ENCODE data around the gene NPSR1.
A peak's percentile ranks its signal among the peaks of the same experiment; 100 is the strongest.
"Not testable (repeated sequence)": the region's sequence is repeated elsewhere in the genome, so short reads cannot be mapped to it uniquely, and the experiment has no call there.

Gene NPSR1

GRCh38 chr7:34657632-34658268 lies at the start of gene NPSR1:
Gene NPSR1 (plus strand): TSS chr7:34658218. CDS start chr7:34658413, 195 bp downstream.
- DNase-seq: no peak

- no peak for DNase-seq
Observed at GRCh38 chr7:34612661-34613060, 45.4 kb upstream of the NPSR1 start.

- DNase-seq: no peak
Observed at GRCh38 chr7:34620425-34620824, 37.6 kb upstream of the NPSR1 start.

- DNase-seq: no peak
Observed at GRCh38 chr7:34622182-34622581, 35.8 kb upstream of the NPSR1 start.

GRCh38 chr7:34622771-34623250 lies 35.2 kb upstream of the NPSR1 start:
- DNase-seq: no peak

- DNase-seq: not testable (repeated sequence)
Observed at GRCh38 chr7:34628618-34629017, 29.4 kb upstream of the NPSR1 start.

- no peak for DNase-seq
Observed at GRCh38 chr7:34652809-34653208, 5.2 kb upstream of the NPSR1 start.

GRCh38 chr7:34653787-34654186 lies 4.2 kb upstream of the NPSR1 start:
- DNase-seq: no peak

GRCh38 chr7:34655384-34655783 lies 2.6 kb upstream of the NPSR1 start:
- DNase-seq: no peak

GRCh38 chr7:34656041-34656440 lies 2.0 kb upstream of the NPSR1 start:
- DNase-seq: no peak

GRCh38 chr7:34659472-34660075 lies 1.6 kb downstream of the NPSR1 start:
- no peak for DNase-seq

- no peak for DNase-seq
Observed at GRCh38 chr7:34662058-34662708, 4.2 kb downstream of the NPSR1 start.

- DNase-seq: no peak
Observed at GRCh38 chr7:34664755-34665154, 6.7 kb downstream of the NPSR1 start.

- no peak for DNase-seq
Observed at GRCh38 chr7:34672430-34672829, 14.4 kb downstream of the NPSR1 start.

GRCh38 chr7:34673066-34673465 lies 15.0 kb downstream of the NPSR1 start:
- DNase-seq: no peak

- DNase-seq: peak; percentile 14
Observed at GRCh38 chr7:34675749-34676374, 17.8 kb downstream of the NPSR1 start.

- DNase-seq: no peak
Observed at GRCh38 chr7:34677491-34677890, 19.5 kb downstream of the NPSR1 start.

- no peak for DNase-seq
Observed at GRCh38 chr7:34687529-34687928, 29.5 kb downstream of the NPSR1 start.

- no peak for DNase-seq
Observed at GRCh38 chr7:34696415-34696814, 38.4 kb downstream of the NPSR1 start.

- DNase-seq: no peak
Observed at GRCh38 chr7:34709771-34710170, 51.8 kb downstream of the NPSR1 start.

GRCh38 chr7:34718867-34719266 lies 60.8 kb downstream of the NPSR1 start:
- no peak for DNase-seq

GRCh38 chr7:34719636-34720035 lies 61.6 kb downstream of the NPSR1 start:
- DNase-seq: no peak

GRCh38 chr7:34720289-34720688 lies 62.3 kb downstream of the NPSR1 start:
- DNase-seq: no peak

GRCh38 chr7:34723338-34723737 lies 65.3 kb downstream of the NPSR1 start:
- no peak for DNase-seq
